Fibroblast of mammary gland (primary cell): ENCODE measurements around the gene PNO1.

ENCODE experiments used
- DNase-seq: peaks from one replicate; pipeline ENCODE4 v3.0.0-alpha.2; 2010; ENCODE audit warnings: low read depth
- H3K4me3 ChIP-seq: 2 replicates; pipeline ENCODE4 v1.5.1; 2011; ENCODE audit warnings: low read depth, mild to moderate bottlenecking, low read length, moderate library complexity; ENCODE audit not compliant: control insufficient read depth
- CTCF ChIP-seq: conservative IDR thresholded peaks from 2 replicates; pipeline ENCODE4 v1.5.1; 2011; ENCODE audit warnings: low read depth, low read length, inconsistent platforms; ENCODE audit not compliant: control insufficient read depth, insufficient read depth

Gene PNO1

GRCh38 chr2:68218343-68218901, 60.7 kb downstream of the PNO1 start:
- TF ChIP-seq CTCF, result no peak
- no peak overlapping the region for H3K4me3 ChIP-seq
- no peak for DNase-seq

GRCh38 chr2:68222287-68222686, 64.6 kb downstream of the PNO1 start:
- no peak for DNase-seq
- no peak for TF ChIP-seq CTCF
- no peak overlapping the region for H3K4me3 ChIP-seq

- peak; percentile 35 for DNase-seq
- no peak overlapping the region for H3K4me3 ChIP-seq
- TF ChIP-seq CTCF, result no peak
These were observed 65.7 kb downstream of the PNO1 start for GRCh38 chr2:68223419-68223818.

- H3K4me3 ChIP-seq, result no peak overlapping the region
- peak; percentile 43 for TF ChIP-seq CTCF
- peak; percentile 54 for DNase-seq
These were observed 67.5 kb downstream of the PNO1 start for GRCh38 chr2:68225119-68225632.
